ENCODE results near the gene BCL2L1.

DNA sequence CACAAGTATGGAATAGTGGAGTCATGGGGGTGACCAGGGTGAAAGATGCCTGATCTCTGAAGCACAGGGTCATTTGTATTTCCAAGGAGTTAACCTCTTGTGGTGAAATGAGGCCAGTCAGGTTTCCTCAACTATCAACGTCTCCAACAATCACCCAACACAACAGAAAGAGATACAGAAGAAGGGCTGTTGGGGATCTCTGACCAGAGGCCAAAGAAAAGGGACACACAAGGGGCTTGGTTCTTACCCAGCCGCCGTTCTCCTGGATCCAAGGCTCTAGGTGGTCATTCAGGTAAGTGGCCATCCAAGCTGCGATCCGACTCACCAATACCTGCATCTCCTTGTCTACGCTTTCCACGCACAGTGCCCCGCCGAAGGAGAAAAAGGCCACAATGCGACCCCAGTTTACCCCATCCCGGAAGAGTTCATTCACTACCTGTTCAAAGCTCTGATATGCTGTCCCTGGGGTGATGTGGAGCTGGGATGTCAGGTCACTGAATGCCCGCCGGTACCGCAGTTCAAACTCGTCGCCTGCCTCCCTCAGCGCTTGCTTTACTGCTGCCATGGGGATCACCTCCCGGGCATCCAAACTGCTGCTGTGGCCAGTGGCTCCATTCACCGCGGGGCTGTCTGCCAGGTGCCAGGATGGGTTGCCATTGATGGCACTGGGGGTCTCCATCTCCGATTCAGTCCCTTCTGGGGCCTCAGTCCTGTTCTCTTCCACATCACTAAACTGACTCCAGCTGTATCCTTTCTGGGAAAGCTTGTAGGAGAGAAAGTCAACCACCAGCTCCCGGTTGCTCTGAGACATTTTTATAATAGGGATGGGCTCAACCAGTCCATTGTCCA lies 1.0 kb downstream of the BCL2L1 start:
- TF ChIP-seq, protein P1, sequence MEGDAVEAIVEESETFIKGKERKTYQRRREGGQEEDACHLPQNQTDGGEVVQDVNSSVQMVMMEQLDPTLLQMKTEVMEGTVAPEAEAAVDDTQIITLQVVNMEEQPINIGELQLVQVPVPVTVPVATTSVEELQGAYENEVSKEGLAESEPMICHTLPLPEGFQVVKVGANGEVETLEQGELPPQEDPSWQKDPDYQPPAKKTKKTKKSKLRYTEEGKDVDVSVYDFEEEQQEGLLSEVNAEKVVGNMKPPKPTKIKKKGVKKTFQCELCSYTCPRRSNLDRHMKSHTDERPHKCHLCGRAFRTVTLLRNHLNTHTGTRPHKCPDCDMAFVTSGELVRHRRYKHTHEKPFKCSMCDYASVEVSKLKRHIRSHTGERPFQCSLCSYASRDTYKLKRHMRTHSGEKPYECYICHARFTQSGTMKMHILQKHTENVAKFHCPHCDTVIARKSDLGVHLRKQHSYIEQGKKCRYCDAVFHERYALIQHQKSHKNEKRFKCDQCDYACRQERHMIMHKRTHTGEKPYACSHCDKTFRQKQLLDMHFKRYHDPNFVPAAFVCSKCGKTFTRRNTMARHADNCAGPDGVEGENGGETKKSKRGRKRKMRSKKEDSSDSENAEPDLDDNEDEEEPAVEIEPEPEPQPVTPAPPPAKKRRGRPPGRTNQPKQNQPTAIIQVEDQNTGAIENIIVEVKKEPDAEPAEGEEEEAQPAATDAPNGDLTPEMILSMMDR (IDR thresholded peaks at IDR 0.05): no peak
- TF ChIP-seq POLR2A (IDR thresholded peaks at IDR 0.05): no peak
- no peak for TF ChIP-seq POLR2AphosphoS5 (IDR thresholded peaks at IDR 0.05)

All from upper lobe of left lung (tissue), 4 donors.